ENCODE data around the gene MATCAP1. TPM values are rescaled to one million over a fixed set of nuclear protein-coding genes. Genes with fewer than 3 reads are reported as not detected.

MATCAP1 gene
- total RNA-seq, 2 experiments from 2014 or later = 9.7 to 10.6 TPM

- H3K36me3 ChIP-seq (ENCODE audit: insufficient read depth, low read length) = no peaks in the 10 kb centered on the region
- ChIA-PET POLR2A (interaction anchor here (0.8 to 4.7 kb wide), 10 partner anchors 7 to 139 kb away, joined by 3 to 44 read pairs (median 6); partner anchors contain the start of genes B3GNT9, CBFB and NOL3), CTCF (interaction anchor here (1.0 to 3.8 kb wide), 4 partner anchors 18 to 143 kb away, joined by 4 to 43 read pairs (median 10); no protein-coding TSS in a partner anchor)
- peaks cover 8 to 10% of the 10 kb centered on the region in 2 experiments for H3K27me3 ChIP-seq (ENCODE audit: control insufficient read depth in 1 of 2, insufficient read depth in 2 of 2, low read length in 2 of 2)
- H3K27ac ChIP-seq (ENCODE audit: low read depth in 1 of 2, low read length in 2 of 2) = peak overlapping the region; percentile 81 to 98
- peak overlapping the region; percentile 95 for H3K27ac Mint-ChIP-seq
- TF ChIP-seq CTCF (IDR thresholded peaks at IDR 0.05) = no peak
- peaks cover 60% of the 10 kb centered on the region for H3K4me1 Mint-ChIP-seq (ENCODE audit: low read depth)
- H3K9me3 Mint-ChIP-seq = no peaks in the 10 kb centered on the region
- H3K4me3 ChIP-seq (ENCODE audit: low read length) = peak overlapping the region; percentile 100
- peak overlapping the region; percentile 95 for H3K4me3 Mint-ChIP-seq
- intact Hi-C loops (cut with DNase I, micrococcal nuclease) = no loop called here
- peaks cover 85% of the 10 kb centered on the region for H3K4me1 ChIP-seq (ENCODE audit: insufficient read depth, low read length)
- ATAC-seq (ENCODE audit: poor library complexity) (no peak), DNase-seq (peak in 1 of 14 experiments; percentile 9)
- no peaks in the 10 kb centered on the region for H3K9me3 ChIP-seq (ENCODE audit: control insufficient read depth in 1 of 2, insufficient read depth in 1 of 2, low read length in 2 of 2)
- peaks cover 20% of the 10 kb centered on the region for H3K36me3 Mint-ChIP-seq (ENCODE audit: low read depth)
- peaks cover 21% of the 10 kb centered on the region for H3K27me3 Mint-ChIP-seq
These were observed 26.5 kb downstream of the MATCAP1 start for GRCh38 chr16:67157106-67157748.

- Mint-ChIP-seq H3K27me3 (peaks cover 12% of the 10 kb centered on the region), H3K9me3 (no peaks in the 10 kb centered on the region), H3K4me3 (peak overlapping the region; percentile 95), H3K27ac (peak overlapping the region; percentile 95), H3K36me3 (ENCODE audit: low read depth) (peaks cover 20% of the 10 kb centered on the region), H3K4me1 (ENCODE audit: low read depth) (peaks cover 65% of the 10 kb centered on the region)
- ATAC-seq (ENCODE audit: poor library complexity) (no peak), DNase-seq (peak in 1 of 14 experiments; percentile 32)
- peak overlapping the region in 1 of 2 donors; percentile 2 for H3K27ac ChIP-seq (ENCODE audit: low read depth in 1 of 2, low read length in 2 of 2)
- no peak for TF ChIP-seq CTCF (IDR thresholded peaks at IDR 0.05)
- CTCF ChIA-PET = interaction anchor here (1.2 to 3.1 kb wide), 6 partner anchors 8 to 181 kb away, joined by 7 to 43 read pairs (median 13); partner anchors contain the start of genes HSF4 and MATCAP1
- POLR2A ChIA-PET = interaction anchor here (1.4 to 2.0 kb wide), 2 partner anchors 8 to 28 kb away, joined by 5 to 8 read pairs; partner anchors contain the start of gene HSF4
- no peak overlapping the region for H3K4me3 ChIP-seq (ENCODE audit: low read length)
- H3K9me3 ChIP-seq (ENCODE audit: control insufficient read depth in 1 of 2, insufficient read depth in 1 of 2, low read length in 2 of 2) = no peaks in the 10 kb centered on the region
- H3K4me1 ChIP-seq (ENCODE audit: insufficient read depth, low read length) = peaks cover 82% of the 10 kb centered on the region
- intact Hi-C loops (cut with DNase I, micrococcal nuclease) = no loop called here
- no peaks in the 10 kb centered on the region for H3K36me3 ChIP-seq (ENCODE audit: insufficient read depth, low read length)
- H3K27me3 ChIP-seq (ENCODE audit: control insufficient read depth in 1 of 2, insufficient read depth in 2 of 2, low read length in 2 of 2) = peaks cover under 1 to 2% of the 10 kb centered on the region in 2 experiments
These were observed 27.5 kb downstream of the MATCAP1 start for GRCh38 chr16:67156143-67156844.

- H3K27me3 Mint-ChIP-seq = peaks cover 9% of the 10 kb centered on the region
- H3K4me1 Mint-ChIP-seq (ENCODE audit: low read depth) = peaks cover 62% of the 10 kb centered on the region
- Histone ChIP-seq H3K27me3 (ENCODE audit: control insufficient read depth in 1 of 2, insufficient read depth in 2 of 2, low read length in 2 of 2) (no peaks in the 10 kb centered on the region), H3K4me3 (ENCODE audit: low read length) (peak overlapping the region; percentile 46), H3K27ac (ENCODE audit: low read depth in 1 of 2, low read length in 2 of 2) (no peak overlapping the region), H3K9me3 (ENCODE audit: control insufficient read depth in 1 of 2, insufficient read depth in 1 of 2, low read length in 2 of 2) (no peaks in the 10 kb centered on the region), H3K36me3 (ENCODE audit: insufficient read depth, low read length) (no peaks in the 10 kb centered on the region), H3K4me1 (ENCODE audit: insufficient read depth, low read length) (peaks cover 82% of the 10 kb centered on the region)
- peak overlapping the region; percentile 95 for H3K27ac Mint-ChIP-seq
- DNase-seq (peak; percentile 53 to 92 (median 76)), ATAC-seq (ENCODE audit: poor library complexity) (peak; percentile 35)
- no peaks in the 10 kb centered on the region for H3K9me3 Mint-ChIP-seq
- ChIA-PET POLR2A (interaction anchor here (0.5 to 2.0 kb wide), 8 partner anchors 9 to 208 kb away, joined by 3 to 11 read pairs (median 6); partner anchors contain the start of genes CBFB and HSF4), CTCF (interaction anchor here (0.6 to 3.1 kb wide), 56 partner anchors 9 to 325 kb away, joined by 3 to 43 read pairs (median 5); partner anchors contain the start of genes ATP6V0D1, CES3, E2F4 and EXOC3L1)
- peak overlapping the region; percentile 95 for H3K4me3 Mint-ChIP-seq
- TF ChIP-seq CTCF (IDR thresholded peaks at IDR 0.05) = peak; percentile 94
- peaks cover 15% of the 10 kb centered on the region for H3K36me3 Mint-ChIP-seq (ENCODE audit: low read depth)
- intact Hi-C loops (cut with DNase I, micrococcal nuclease) = loop anchor here (1.0 to 2.0 kb wide), 4 partner anchors 30 to 178 kb away; partner anchors contain the start of gene PHAF1 (in 1 of the 2)
These were observed 28.2 kb downstream of the MATCAP1 start for GRCh38 chr16:67155295-67156142.

Data from CD4-positive, alpha-beta T cell (primary cell).